ENCODE results near the gene ZNF81. TPM values are rescaled to one million over a fixed set of nuclear protein-coding genes. Genes with fewer than 3 reads are reported as not detected.
"Not testable (repeated sequence)": the region's sequence is repeated elsewhere in the genome, so short reads cannot be mapped to it uniquely, and the experiment has no call there.

ZNF81 gene
- total RNA-seq, 1 experiment from 2014 or later, result 4.8 TPM

- intact Hi-C loops (cut with micrococcal nuclease), result no loop called here
- no peaks in the 10 kb centered on the region for H3K9me2 ChIP-seq (ENCODE audit: insufficient read depth)
- H3K4me3 ChIP-seq (replicated peaks in 1 of 2; ENCODE audit: low read depth in 1 of 2, low read length in 2 of 2), result no peak overlapping the region
- ChIA-PET CTCF (no interaction called here), RAD21 (ENCODE audit: low non-redundant PET in 1 of 2, low total read pairs in 2 of 2, uncharacterized antibody in 2 of 2, unreplicated experiment in 2 of 2) (no interaction called here), POLR2A (no interaction called here)
- DNase-seq (ENCODE audit: low read depth, low spot score), result no peak
- no peak overlapping the region for H3K4me2 ChIP-seq (ENCODE audit: low read length)
- H3K27me3 ChIP-seq (ENCODE audit: insufficient read depth, low read length), result no peaks in the 10 kb centered on the region
- H3K36me3 ChIP-seq (ENCODE audit: control insufficient read depth in 1 of 2, insufficient read depth in 2 of 2, low read length in 2 of 2), result no peaks in the 10 kb centered on the region
- H3K4me1 ChIP-seq (ENCODE audit: control insufficient read depth in 1 of 2, insufficient read depth in 2 of 2, low read length in 2 of 2), result no peaks in the 10 kb centered on the region
- TF ChIP-seq YY1 (IDR thresholded peaks at IDR 0.05; ENCODE audit: extremely low read depth, insufficient replicate concordance, low read depth, low read length) (no peak), CBX3 (IDR thresholded peaks at IDR 0.05; ENCODE audit: low read depth) (no peak), CEBPB (IDR thresholded peaks at IDR 0.05; ENCODE audit: low read depth) (no peak), SIN3A (IDR thresholded peaks at IDR 0.05; ENCODE audit: low read depth) (no peak), JUND (IDR thresholded peaks at IDR 0.05) (no peak)
- no peaks in the 10 kb centered on the region for H3K79me2 ChIP-seq (ENCODE audit: insufficient read depth, low read length)
- no peak overlapping the region for H3K9ac ChIP-seq (ENCODE audit: low read length)
- no peak overlapping the region for H3K27ac ChIP-seq (ENCODE audit: low read depth, low read length)
- no peaks in the 10 kb centered on the region for H4K20me1 ChIP-seq (ENCODE audit: insufficient read depth)
- BruUV-seq (replicated peaks), result no TSS peak
- H3K9me3 ChIP-seq (ENCODE audit: control insufficient read depth in 1 of 2, insufficient read depth in 1 of 2, low read depth in 1 of 2, low read length in 2 of 2), result no peaks in the 10 kb centered on the region
- ATAC-seq, result no peak
- H2AFZ ChIP-seq (ENCODE audit: low read depth, low read length, poor library complexity, severe bottlenecking), result no peak overlapping the region
Measured at GRCh38 chrX:47941423-47941822, 104.7 kb downstream of the ZNF81 start.

- H3K9ac ChIP-seq (ENCODE audit: low read length); POLR2A ChIA-PET; intact Hi-C loops (cut with micrococcal nuclease); H2AFZ ChIP-seq (ENCODE audit: low read depth, low read length, poor library complexity, severe bottlenecking); DNase-seq (ENCODE audit: low read depth, low spot score); CTCF ChIA-PET; ATAC-seq; H3K36me3 ChIP-seq (ENCODE audit: control insufficient read depth in 1 of 2, insufficient read depth in 2 of 2, low read length in 2 of 2); H4K20me1 ChIP-seq (ENCODE audit: insufficient read depth); H3K4me3 ChIP-seq (replicated peaks in 1 of 2; ENCODE audit: low read depth in 1 of 2, low read length in 2 of 2); RAD21 ChIA-PET (ENCODE audit: low non-redundant PET in 1 of 2, low total read pairs in 2 of 2, uncharacterized antibody in 2 of 2, unreplicated experiment in 2 of 2); BruUV-seq (replicated peaks); H3K4me2 ChIP-seq (ENCODE audit: low read length); H3K9me3 ChIP-seq (ENCODE audit: control insufficient read depth in 1 of 2, insufficient read depth in 1 of 2, low read depth in 1 of 2, low read length in 2 of 2); H3K27ac ChIP-seq (ENCODE audit: low read depth, low read length); H3K4me1 ChIP-seq (ENCODE audit: control insufficient read depth in 1 of 2, insufficient read depth in 2 of 2, low read length in 2 of 2); H3K9me2 ChIP-seq (ENCODE audit: insufficient read depth); H3K79me2 ChIP-seq (ENCODE audit: insufficient read depth, low read length); H3K27me3 ChIP-seq (ENCODE audit: insufficient read depth, low read length): not testable (repeated sequence)
Measured at GRCh38 chrX:47955295-47955694, 118.6 kb downstream of the ZNF81 start.

- intact Hi-C loops (cut with micrococcal nuclease), result no loop called here
- no peaks in the 10 kb centered on the region for H3K9me3 ChIP-seq (ENCODE audit: control insufficient read depth in 1 of 2, insufficient read depth in 1 of 2, low read depth in 1 of 2, low read length in 2 of 2)
- BruUV-seq (replicated peaks), result no TSS peak
- POLR2A ChIA-PET, result no interaction called here
- no peak overlapping the region for H3K27ac ChIP-seq (ENCODE audit: low read depth, low read length)
- H2AFZ ChIP-seq (ENCODE audit: low read depth, low read length, poor library complexity, severe bottlenecking), result no peak overlapping the region
- H3K4me1 ChIP-seq (ENCODE audit: control insufficient read depth in 1 of 2, insufficient read depth in 2 of 2, low read length in 2 of 2), result no peaks in the 10 kb centered on the region
- no peak for ATAC-seq
- TF ChIP-seq RAD21 (IDR thresholded peaks at IDR 0.05; ENCODE audit: low read depth), result no peak
- TF ChIP-seq MAX (IDR thresholded peaks at IDR 0.05), result no peak
- no peak for TF ChIP-seq EGR1 (IDR thresholded peaks at IDR 0.05; ENCODE audit: low read depth)
- no peak for TF ChIP-seq JUND (IDR thresholded peaks at IDR 0.05)
- H4K20me1 ChIP-seq (ENCODE audit: insufficient read depth), result no peaks in the 10 kb centered on the region
- no peak for DNase-seq (ENCODE audit: low read depth, low spot score)
- CTCF ChIA-PET, result no interaction called here
- no peaks in the 10 kb centered on the region for H3K9me2 ChIP-seq (ENCODE audit: insufficient read depth)
- no peaks in the 10 kb centered on the region for H3K27me3 ChIP-seq (ENCODE audit: insufficient read depth, low read length)
- H3K36me3 ChIP-seq (ENCODE audit: control insufficient read depth in 1 of 2, insufficient read depth in 2 of 2, low read length in 2 of 2), result no peaks in the 10 kb centered on the region
- no peak overlapping the region for H3K4me3 ChIP-seq (replicated peaks in 1 of 2; ENCODE audit: low read depth in 1 of 2, low read length in 2 of 2)
- H3K9ac ChIP-seq (ENCODE audit: low read length), result no peak overlapping the region
- RAD21 ChIA-PET (ENCODE audit: low non-redundant PET in 1 of 2, low total read pairs in 2 of 2, uncharacterized antibody in 2 of 2, unreplicated experiment in 2 of 2), result no interaction called here
- H3K4me2 ChIP-seq (ENCODE audit: low read length), result no peak overlapping the region
- H3K79me2 ChIP-seq (ENCODE audit: insufficient read depth, low read length), result no peaks in the 10 kb centered on the region
Measured at GRCh38 chrX:47956016-47956415, 119.3 kb downstream of the ZNF81 start.

GRCh38 chrX:47958206-47958605, 121.5 kb downstream of the ZNF81 start:
- H3K4me3 ChIP-seq (replicated peaks in 1 of 2; ENCODE audit: low read depth in 1 of 2, low read length in 2 of 2); H3K9me3 ChIP-seq (ENCODE audit: control insufficient read depth in 1 of 2, insufficient read depth in 1 of 2, low read depth in 1 of 2, low read length in 2 of 2); CTCF ChIA-PET; intact Hi-C loops (cut with micrococcal nuclease); BruUV-seq (replicated peaks); H3K9ac ChIP-seq (ENCODE audit: low read length); H3K4me1 ChIP-seq (ENCODE audit: control insufficient read depth in 1 of 2, insufficient read depth in 2 of 2, low read length in 2 of 2); H2AFZ ChIP-seq (ENCODE audit: low read depth, low read length, poor library complexity, severe bottlenecking); H3K79me2 ChIP-seq (ENCODE audit: insufficient read depth, low read length); H3K27me3 ChIP-seq (ENCODE audit: insufficient read depth, low read length); H3K27ac ChIP-seq (ENCODE audit: low read depth, low read length); H3K4me2 ChIP-seq (ENCODE audit: low read length); H3K36me3 ChIP-seq (ENCODE audit: control insufficient read depth in 1 of 2, insufficient read depth in 2 of 2, low read length in 2 of 2); RAD21 ChIA-PET (ENCODE audit: low non-redundant PET in 1 of 2, low total read pairs in 2 of 2, uncharacterized antibody in 2 of 2, unreplicated experiment in 2 of 2); POLR2A ChIA-PET; H4K20me1 ChIP-seq (ENCODE audit: insufficient read depth); H3K9me2 ChIP-seq (ENCODE audit: insufficient read depth); ATAC-seq; DNase-seq (ENCODE audit: low read depth, low spot score): not testable (repeated sequence)

All from HCT116 (cell line).